Pulmonary artery endothelial cell (primary cell): ENCODE measurements around the gene C12orf56. TPM values are rescaled to one million over a fixed set of nuclear protein-coding genes. Genes with fewer than 3 reads are reported as not detected.
"Not testable (repeated sequence)": the region's sequence is repeated elsewhere in the genome, so short reads cannot be mapped to it uniquely, and the experiment has no call there.

Experiments used
- DNase-seq: peaks from one replicate; pipeline ENCODE4 v3.0.0-alpha.2; 2011; ENCODE audit warnings: low read depth, low spot score
- total RNA-seq: library from RNA; depleted of rRNA; stranded (reverse); fragments of >200 nt; gene quantifications from 2 replicates; pipeline ENCODE4 v1.2.3, GENCODE V29; 2014

The C12orf56 gene
- total RNA-seq, 1 donor from 2014 or later, result under 0.01 TPM

GRCh38 chr12:64385468-64385867 lies 5.1 kb downstream of the C12orf56 start:
- DNase-seq, result no peak

GRCh38 chr12:64385019-64385418 lies 5.5 kb downstream of the C12orf56 start:
- DNase-seq, result no peak

- DNase-seq, result no peak
Observed at GRCh38 chr12:64383675-64384074, 6.9 kb downstream of the C12orf56 start.

- DNase-seq, result no peak
Observed at GRCh38 chr12:64362721-64363305, 27.7 kb downstream of the C12orf56 start.

- not testable (repeated sequence) for DNase-seq
Observed at GRCh38 chr12:64361173-64361572, 29.4 kb downstream of the C12orf56 start.

- DNase-seq, result not testable (repeated sequence)
Observed at GRCh38 chr12:64356209-64356608, 34.3 kb downstream of the C12orf56 start.

- DNase-seq, result no peak
Observed at GRCh38 chr12:64352181-64352580, 38.4 kb downstream of the C12orf56 start.

- DNase-seq, result no peak
Observed at GRCh38 chr12:64351265-64351664, 39.3 kb downstream of the C12orf56 start.

- DNase-seq, result no peak
Observed at GRCh38 chr12:64347630-64348029, 42.9 kb downstream of the C12orf56 start.

- not testable (repeated sequence) for DNase-seq
Observed at GRCh38 chr12:64344631-64345030, 45.9 kb downstream of the C12orf56 start.

GRCh38 chr12:64340546-64340945 lies 50.0 kb downstream of the C12orf56 start:
- DNase-seq, result not testable (repeated sequence)

GRCh38 chr12:64335886-64336466 lies 54.6 kb downstream of the C12orf56 start:
- no peak for DNase-seq

GRCh38 chr12:64332938-64333337 lies 57.6 kb downstream of the C12orf56 start:
- no peak for DNase-seq

- DNase-seq, result no peak
Observed at GRCh38 chr12:64332296-64332695, 58.3 kb downstream of the C12orf56 start.

GRCh38 chr12:64329031-64329710 lies 61.4 kb downstream of the C12orf56 start:
- DNase-seq, result not testable (repeated sequence)

- DNase-seq, result no peak
Observed at GRCh38 chr12:64325055-64325454, 65.5 kb downstream of the C12orf56 start.

- no peak for DNase-seq
Observed at GRCh38 chr12:64323476-64324225, 66.9 kb downstream of the C12orf56 start.

GRCh38 chr12:64323006-64323405 lies 67.6 kb downstream of the C12orf56 start:
- no peak for DNase-seq

- no peak for DNase-seq
Observed at GRCh38 chr12:64320611-64321010, 69.9 kb downstream of the C12orf56 start.

- not testable (repeated sequence) for DNase-seq
Observed at GRCh38 chr12:64319540-64320225, 70.9 kb downstream of the C12orf56 start.

- DNase-seq, result no peak
Observed at GRCh38 chr12:64318605-64319004, 72.0 kb downstream of the C12orf56 start.
